Fibroblast of lung (primary cell): ENCODE measurements around the gene ARMC3.
"Not testable (repeated sequence)": the region's sequence is repeated elsewhere in the genome, so short reads cannot be mapped to it uniquely, and the experiment has no call there.

Source experiments
- EZH2 ChIP-seq: IDR thresholded peaks from 2 replicates; pipeline ENCODE4 v1.5.1; 2012; ENCODE audit warnings: low read length, control low read depth, mild to moderate bottlenecking; ENCODE audit errors: missing control alignments
- TF ChIP-seq, protein P1 (sequence below), 2 donors: IDR thresholded peaks in 1 of 2; conservative IDR thresholded peaks in 1 of 2; 1 replicate in 1 of 2; 2 replicates in 1 of 2; pipeline ENCODE4 v1.5.1; 2011 to 2012; ENCODE audit warnings: low read length in 2 of 2, control low read depth in 1 of 2, inconsistent platforms in 1 of 2, low read depth in 1 of 2, mild to moderate bottlenecking in 1 of 2

- TF ChIP-seq, protein P1, sequence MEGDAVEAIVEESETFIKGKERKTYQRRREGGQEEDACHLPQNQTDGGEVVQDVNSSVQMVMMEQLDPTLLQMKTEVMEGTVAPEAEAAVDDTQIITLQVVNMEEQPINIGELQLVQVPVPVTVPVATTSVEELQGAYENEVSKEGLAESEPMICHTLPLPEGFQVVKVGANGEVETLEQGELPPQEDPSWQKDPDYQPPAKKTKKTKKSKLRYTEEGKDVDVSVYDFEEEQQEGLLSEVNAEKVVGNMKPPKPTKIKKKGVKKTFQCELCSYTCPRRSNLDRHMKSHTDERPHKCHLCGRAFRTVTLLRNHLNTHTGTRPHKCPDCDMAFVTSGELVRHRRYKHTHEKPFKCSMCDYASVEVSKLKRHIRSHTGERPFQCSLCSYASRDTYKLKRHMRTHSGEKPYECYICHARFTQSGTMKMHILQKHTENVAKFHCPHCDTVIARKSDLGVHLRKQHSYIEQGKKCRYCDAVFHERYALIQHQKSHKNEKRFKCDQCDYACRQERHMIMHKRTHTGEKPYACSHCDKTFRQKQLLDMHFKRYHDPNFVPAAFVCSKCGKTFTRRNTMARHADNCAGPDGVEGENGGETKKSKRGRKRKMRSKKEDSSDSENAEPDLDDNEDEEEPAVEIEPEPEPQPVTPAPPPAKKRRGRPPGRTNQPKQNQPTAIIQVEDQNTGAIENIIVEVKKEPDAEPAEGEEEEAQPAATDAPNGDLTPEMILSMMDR (conservative IDR thresholded peaks at IDR 0.05 in 1 of 2, IDR thresholded peaks at IDR 0.05 in 1 of 2; ENCODE audit: low read depth in 1 of 2, low read length in 2 of 2): not testable (repeated sequence)
- not testable (repeated sequence) for TF ChIP-seq EZH2
Observed at GRCh38 chr10:22902147-22902546, 25.7 kb upstream of the ARMC3 start.
